ENCODE measurements around the gene KRT1.

The KRT1 gene

GRCh38 chr12:52650520-52651081, 29.6 kb downstream of the KRT1 start:
- peak; percentile 9 for DNase-seq (ENCODE audit: low read depth)
- no peak overlapping the region for H3K4me3 ChIP-seq (ENCODE audit: low read depth, low read length)

DNA sequence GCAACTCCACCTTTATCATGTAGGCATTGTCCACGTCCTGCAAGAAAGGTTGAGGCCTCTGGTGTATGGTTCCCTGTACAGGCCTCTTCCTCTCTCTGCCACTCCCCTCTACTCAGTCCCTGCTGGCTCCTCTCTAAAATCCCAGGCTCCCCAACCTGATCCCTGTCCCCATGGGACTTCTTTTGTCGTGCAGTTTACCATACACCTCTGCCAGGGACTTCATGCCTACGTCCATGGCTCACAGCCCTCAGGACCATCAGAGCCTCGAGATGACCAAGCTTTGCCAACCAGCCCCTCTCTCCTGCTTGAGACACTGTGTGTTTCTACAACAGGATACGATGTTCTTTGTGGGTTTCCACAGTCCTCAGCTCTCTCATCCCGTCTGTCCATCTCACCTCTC, 31.1 kb downstream of the KRT1 start:
- no peak overlapping the region for H3K4me3 ChIP-seq (ENCODE audit: low read depth, low read length)
- no peak for DNase-seq (ENCODE audit: low read depth)
- TF ChIP-seq, protein P1, sequence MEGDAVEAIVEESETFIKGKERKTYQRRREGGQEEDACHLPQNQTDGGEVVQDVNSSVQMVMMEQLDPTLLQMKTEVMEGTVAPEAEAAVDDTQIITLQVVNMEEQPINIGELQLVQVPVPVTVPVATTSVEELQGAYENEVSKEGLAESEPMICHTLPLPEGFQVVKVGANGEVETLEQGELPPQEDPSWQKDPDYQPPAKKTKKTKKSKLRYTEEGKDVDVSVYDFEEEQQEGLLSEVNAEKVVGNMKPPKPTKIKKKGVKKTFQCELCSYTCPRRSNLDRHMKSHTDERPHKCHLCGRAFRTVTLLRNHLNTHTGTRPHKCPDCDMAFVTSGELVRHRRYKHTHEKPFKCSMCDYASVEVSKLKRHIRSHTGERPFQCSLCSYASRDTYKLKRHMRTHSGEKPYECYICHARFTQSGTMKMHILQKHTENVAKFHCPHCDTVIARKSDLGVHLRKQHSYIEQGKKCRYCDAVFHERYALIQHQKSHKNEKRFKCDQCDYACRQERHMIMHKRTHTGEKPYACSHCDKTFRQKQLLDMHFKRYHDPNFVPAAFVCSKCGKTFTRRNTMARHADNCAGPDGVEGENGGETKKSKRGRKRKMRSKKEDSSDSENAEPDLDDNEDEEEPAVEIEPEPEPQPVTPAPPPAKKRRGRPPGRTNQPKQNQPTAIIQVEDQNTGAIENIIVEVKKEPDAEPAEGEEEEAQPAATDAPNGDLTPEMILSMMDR (IDR thresholded peaks at IDR 0.05; ENCODE audit: insufficient read depth, low read depth, low read length, missing control alignments) = no peak

More at GRCh38 chr12:52650520-52651081, 29.6 kb downstream of the KRT1 start:
- TF ChIP-seq, protein P1 (IDR thresholded peaks at IDR 0.05; ENCODE audit: insufficient read depth, low read depth, low read length, missing control alignments) = no peak

GRCh38 chr12:52648012-52648550, 32.1 kb downstream of the KRT1 start:
- no peak for DNase-seq (ENCODE audit: low read depth)
- TF ChIP-seq, protein P1 (IDR thresholded peaks at IDR 0.05; ENCODE audit: insufficient read depth, low read depth, low read length, missing control alignments) = no peak
- H3K4me3 ChIP-seq (ENCODE audit: low read depth, low read length) = no peak overlapping the region

DNA sequence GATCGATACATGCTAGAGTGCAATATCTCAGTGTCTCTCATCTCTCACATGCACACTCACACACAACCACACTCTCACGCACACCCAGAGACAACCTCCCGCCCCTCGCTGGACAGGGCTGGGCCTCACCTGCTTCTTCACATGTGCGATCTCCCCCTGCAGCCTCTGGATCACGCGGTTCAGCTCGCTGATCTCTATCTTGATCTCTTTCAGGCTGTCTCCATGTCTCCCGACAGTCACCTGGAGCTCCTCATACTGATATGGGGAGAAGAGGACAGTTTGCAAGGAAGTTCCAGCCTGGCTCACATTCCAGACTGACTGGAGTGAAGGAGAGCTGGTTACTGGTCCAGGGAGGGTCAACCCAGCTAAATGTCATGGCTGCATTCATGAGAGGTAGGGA, 32.6 kb downstream of the KRT1 start:
- DNase-seq (ENCODE audit: low read depth) = no peak
- no peak overlapping the region for H3K4me3 ChIP-seq (ENCODE audit: low read depth, low read length)
- TF ChIP-seq, protein P1 (IDR thresholded peaks at IDR 0.05; ENCODE audit: insufficient read depth, low read depth, low read length, missing control alignments) = no peak

GRCh38 chr12:52646613-52647012, 33.6 kb downstream of the KRT1 start:
- no peak overlapping the region for H3K4me3 ChIP-seq (ENCODE audit: low read depth, low read length)
- TF ChIP-seq, protein P1 (IDR thresholded peaks at IDR 0.05; ENCODE audit: insufficient read depth, low read depth, low read length, missing control alignments) = no peak
- DNase-seq (ENCODE audit: low read depth) = no peak

DNA sequence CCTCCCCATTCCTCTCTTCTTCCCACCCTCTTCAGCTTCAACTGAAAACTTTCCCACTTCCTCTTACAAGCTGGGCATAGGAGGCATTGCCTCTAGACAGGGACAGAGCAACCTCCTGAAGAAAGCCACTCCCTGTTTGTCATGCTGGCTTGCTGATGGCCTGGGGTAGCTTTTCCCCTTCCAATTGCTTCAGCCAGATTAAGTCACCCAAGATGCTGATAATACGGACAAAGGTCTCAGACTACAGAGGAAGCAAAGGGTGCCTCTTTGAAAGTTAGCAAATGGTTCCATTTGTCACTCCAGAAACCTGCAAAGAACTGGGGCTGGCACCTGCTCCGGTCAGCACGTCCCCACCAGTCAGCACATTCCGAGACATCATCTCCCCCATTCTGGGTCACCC, 34.2 kb downstream of the KRT1 start:
- TF ChIP-seq, protein P1 (IDR thresholded peaks at IDR 0.05; ENCODE audit: insufficient read depth, low read depth, low read length, missing control alignments) = no peak
- no peak for DNase-seq (ENCODE audit: low read depth)
- no peak overlapping the region for H3K4me3 ChIP-seq (ENCODE audit: low read depth, low read length)

Data from GM12865 (cell line).